GM12891 (cell line): ENCODE data around the gene MAST2.

Experiments used
- PAX5 ChIP-seq: IDR thresholded peaks from 2 replicates; pipeline ENCODE4 v1.6.1; 2011; ENCODE audit warnings: low read length, moderate library complexity, mild to moderate bottlenecking; ENCODE audit not compliant: insufficient read depth, severe bottlenecking
- POLR2A ChIP-seq: IDR thresholded peaks from 2 replicates; pipeline ENCODE4 v1.6.1; 2011; ENCODE audit warnings: low read depth, low read length, control low read depth
- POLR2AphosphoS5 ChIP-seq: IDR thresholded peaks from 2 replicates; pipeline ENCODE4 v1.6.1; 2011; ENCODE audit warnings: low read depth, low read length, control low read depth
- SPI1 ChIP-seq: IDR thresholded peaks from 2 replicates; pipeline ENCODE4 v1.6.1; 2011; ENCODE audit warnings: low read depth, low read length, control low read depth
- TAF1 ChIP-seq: IDR thresholded peaks from 2 replicates; pipeline ENCODE4 v1.6.1; 2011; ENCODE audit warnings: low read depth, low read length, control low read depth

GRCh38 chr1:46076343-46076742 lies 272.9 kb downstream of the MAST2 start:
- TF ChIP-seq POLR2AphosphoS5 (no peak), POLR2A (no peak), TAF1 (no peak), SPI1 (no peak), PAX5 (no peak)
